RWPE1 (cell line): ENCODE measurements around the gene TBC1D1.

Experiments used
- CTCF ChIA-PET: fragments of 350-600 bp; sonication (Branson Sonifier 250); formaldehyde crosslinking; extraction: SDS; loops from one replicate; lab custom pipeline; 2021; lab: Yijun Ruan, JAX
- POLR2A ChIA-PET: fragments of 400-600 bp; formaldehyde crosslinking; extraction: SDS; loops from one replicate; lab custom pipeline; 2020; ENCODE audit warnings: antibody characterized with exemption; ENCODE audit not compliant: low non-redundant PET; lab: Yijun Ruan, JAX
- DNase-seq: peaks from one replicate; pipeline ENCODE4 v3.0.0; 2012; ENCODE audit warnings: low spot score
- H3K27ac ChIP-seq: fragments of 450-650 bp; 2 replicates; pipeline ENCODE4 v1.5.1; 2017
- TF ChIP-seq, protein P1 (sequence below): fragments of 450-650 bp; conservative IDR thresholded peaks from 2 replicates; pipeline ENCODE4 v1.5.1; 2017; ENCODE audit warnings: low read depth, mild to moderate bottlenecking

Gene TBC1D1

DNA sequence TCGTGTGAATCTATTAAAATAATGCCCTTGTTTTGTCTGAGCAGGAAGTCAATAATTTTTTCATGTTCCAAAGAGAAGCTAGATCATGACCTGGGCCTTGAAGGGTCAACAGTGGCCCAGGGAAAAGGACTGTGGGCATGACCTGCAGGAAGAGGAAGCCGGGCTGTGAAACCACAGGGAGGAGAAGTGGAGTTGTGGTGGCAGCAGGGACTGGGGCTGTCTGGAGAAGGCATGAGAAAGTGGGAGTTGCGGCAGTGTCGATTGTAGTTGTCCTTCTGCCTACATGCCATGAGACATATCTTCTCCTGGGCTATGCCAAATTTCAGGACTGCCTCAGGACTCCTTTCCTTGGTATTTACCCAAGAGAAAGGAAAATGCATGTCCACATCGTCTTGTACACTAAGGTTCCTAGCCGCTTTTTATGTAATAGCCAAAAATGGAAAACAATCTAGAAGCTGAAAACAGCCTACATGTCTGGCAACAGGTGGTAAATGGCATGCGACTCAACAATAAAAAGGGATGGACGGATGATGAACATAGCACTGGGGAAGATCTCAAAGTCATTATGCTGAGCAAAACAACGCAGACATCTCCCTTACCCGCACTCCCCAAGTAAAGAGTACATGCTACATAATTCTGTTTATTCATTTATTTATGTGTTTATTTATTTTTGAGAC is 55.8 kb downstream of the TBC1D1 start:
- ChIA-PET POLR2A (no interaction called here), CTCF (no interaction called here)
- no peak overlapping the region for H3K27ac ChIP-seq
- TF ChIP-seq, protein P1, sequence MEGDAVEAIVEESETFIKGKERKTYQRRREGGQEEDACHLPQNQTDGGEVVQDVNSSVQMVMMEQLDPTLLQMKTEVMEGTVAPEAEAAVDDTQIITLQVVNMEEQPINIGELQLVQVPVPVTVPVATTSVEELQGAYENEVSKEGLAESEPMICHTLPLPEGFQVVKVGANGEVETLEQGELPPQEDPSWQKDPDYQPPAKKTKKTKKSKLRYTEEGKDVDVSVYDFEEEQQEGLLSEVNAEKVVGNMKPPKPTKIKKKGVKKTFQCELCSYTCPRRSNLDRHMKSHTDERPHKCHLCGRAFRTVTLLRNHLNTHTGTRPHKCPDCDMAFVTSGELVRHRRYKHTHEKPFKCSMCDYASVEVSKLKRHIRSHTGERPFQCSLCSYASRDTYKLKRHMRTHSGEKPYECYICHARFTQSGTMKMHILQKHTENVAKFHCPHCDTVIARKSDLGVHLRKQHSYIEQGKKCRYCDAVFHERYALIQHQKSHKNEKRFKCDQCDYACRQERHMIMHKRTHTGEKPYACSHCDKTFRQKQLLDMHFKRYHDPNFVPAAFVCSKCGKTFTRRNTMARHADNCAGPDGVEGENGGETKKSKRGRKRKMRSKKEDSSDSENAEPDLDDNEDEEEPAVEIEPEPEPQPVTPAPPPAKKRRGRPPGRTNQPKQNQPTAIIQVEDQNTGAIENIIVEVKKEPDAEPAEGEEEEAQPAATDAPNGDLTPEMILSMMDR = no peak
- no peak for DNase-seq

DNA sequence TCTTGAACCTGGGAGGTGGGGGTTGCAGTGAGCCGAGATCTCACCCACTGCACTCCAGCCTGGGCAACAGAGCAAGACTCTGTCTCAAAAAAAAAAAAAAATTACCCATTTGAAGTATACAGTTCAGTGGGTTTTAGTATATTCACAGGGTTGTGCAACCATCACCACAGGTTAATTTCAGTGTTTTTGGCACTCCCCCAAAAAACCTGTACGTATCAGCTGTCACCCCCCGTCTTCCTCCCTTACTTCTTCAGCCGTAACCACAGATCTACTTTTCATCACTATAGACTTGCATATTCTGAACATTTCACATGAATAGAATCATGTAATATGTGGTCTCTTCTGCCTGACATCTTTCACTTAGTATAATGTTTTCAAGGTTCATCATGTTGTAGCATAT is 57.7 kb downstream of the TBC1D1 start:
- CTCF ChIA-PET = no interaction called here
- no peak overlapping the region for H3K27ac ChIP-seq
- no peak for DNase-seq
- TF ChIP-seq, protein P1 = no peak
- POLR2A ChIA-PET = no interaction called here

DNA sequence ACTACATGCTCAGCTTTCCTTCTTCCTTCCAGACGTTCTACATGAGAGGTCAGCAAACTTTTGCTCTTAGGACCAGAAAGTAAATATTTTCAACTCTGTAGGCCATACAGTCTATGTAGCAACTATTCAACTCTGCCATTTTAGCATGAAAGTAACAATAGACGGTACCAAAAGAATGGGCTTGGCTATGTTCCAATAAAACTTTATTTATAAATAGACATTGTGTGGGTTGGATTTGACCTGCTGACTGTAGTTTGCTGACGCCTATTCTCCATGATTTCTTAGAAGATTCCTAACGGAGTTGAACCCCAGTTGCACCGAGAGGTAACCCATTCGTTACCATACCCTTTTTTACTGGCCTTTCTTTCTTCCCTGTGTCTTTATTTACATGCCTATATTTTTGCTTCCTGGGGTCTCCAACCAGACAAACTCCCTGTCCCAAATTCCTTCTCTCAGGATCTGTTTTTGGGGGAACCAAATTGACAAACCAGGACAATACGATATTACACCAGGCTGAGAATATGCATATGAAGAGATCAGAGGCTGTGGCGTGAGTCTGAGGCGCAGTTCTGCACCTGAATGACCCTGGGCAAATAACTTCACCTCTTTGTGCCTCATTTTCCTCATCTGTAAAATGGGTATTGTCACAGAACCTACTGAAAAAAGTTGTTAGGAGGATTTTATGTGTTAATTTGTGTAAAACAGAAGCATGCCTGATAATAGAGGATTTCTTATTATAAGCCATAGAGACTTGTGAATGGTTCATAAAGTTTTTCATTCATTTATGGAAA is 58.9 kb downstream of the TBC1D1 start:
- TF ChIP-seq, protein P1 = no peak
- no peak for DNase-seq
- no peak overlapping the region for H3K27ac ChIP-seq
- ChIA-PET CTCF (no interaction called here), POLR2A (no interaction called here)

DNA sequence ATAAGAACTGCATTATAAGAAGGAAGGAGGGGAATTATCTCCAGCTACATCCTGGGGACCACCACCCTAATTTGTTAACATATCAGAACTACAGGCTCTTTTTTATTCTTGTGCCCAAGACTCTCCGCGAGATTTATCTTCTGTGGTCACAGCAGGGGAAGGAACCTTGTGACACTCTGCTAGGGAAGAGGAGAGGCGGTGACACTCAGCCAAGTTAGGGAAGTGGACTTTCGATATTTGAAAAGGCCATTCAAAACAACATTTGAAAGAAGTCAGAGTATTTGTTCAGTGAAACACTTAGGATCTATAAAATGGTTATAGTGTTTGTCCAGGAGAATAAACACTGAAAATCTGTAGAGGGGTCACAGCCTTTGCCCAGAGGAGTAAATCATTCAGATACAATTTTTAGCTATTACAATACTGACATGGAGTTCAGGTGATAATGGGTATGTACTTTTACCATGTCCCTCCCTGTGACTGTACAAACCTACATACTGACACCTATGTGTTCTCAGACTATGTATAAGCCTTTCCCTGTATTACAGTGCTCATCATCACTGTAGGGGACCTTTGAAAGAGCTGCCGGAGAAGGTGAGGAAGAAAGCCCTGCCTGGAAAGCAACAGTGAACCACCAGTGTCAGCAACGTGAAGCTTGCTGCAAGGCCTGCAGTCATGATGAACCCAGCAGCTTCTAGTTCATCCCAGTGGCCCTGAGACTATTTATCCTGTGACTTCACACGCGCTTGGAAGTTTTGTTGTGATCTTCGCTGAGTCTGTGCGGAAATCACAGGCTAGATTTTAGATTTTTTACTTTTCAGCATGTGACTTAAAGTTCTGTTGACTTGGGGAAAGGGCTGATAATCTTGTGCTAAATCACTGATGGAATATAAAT is 60.8 kb downstream of the TBC1D1 start:
- H3K27ac ChIP-seq = no peak overlapping the region
- ChIA-PET POLR2A (no interaction called here), CTCF (interaction anchor here (0.5 kb wide), 1 partner anchor 96 kb away, joined by 3 read pairs; no protein-coding TSS in a partner anchor)
- TF ChIP-seq, protein P1 = no peak
- DNase-seq = no peak

DNA sequence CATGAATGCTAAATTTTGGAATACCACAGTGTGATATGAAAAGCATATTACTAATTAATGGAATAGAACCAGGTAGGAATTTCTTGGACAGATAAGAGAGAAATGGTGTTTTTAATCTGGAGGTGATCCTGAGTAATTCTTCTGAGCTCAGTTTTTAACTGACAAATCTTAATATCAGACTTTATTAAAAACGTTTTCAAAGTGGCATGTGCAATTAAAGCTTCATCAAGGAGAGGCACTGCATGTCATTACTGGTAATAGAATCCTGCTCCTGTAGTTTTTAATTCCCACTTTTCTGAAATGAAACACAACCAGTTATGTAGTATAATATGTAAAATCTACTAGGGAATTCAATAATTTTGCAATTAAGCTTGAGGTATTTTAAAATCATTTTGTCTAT is 62.3 kb downstream of the TBC1D1 start:
- ChIA-PET POLR2A (no interaction called here), CTCF (no interaction called here)
- no peak for DNase-seq
- TF ChIP-seq, protein P1 = no peak
- no peak overlapping the region for H3K27ac ChIP-seq
